GM12878 (cell line): ENCODE results near the gene TELO2. TPM values are rescaled to one million over a fixed set of nuclear protein-coding genes. Genes with fewer than 3 reads are reported as not detected.

Experiments used
- ATAC-seq: fragments of 200-7000 bp; cut with Tn5 transposase; 3 replicates; pipeline ENCODE4 v1.9.1; 2020; ENCODE audit warnings: mild to moderate bottlenecking, moderate library complexity
- BruUV-seq: library from RNA; stranded (reverse); fragments of 400-500 nt; replicated peaks from 2 replicates; lab custom pipeline; 2021; lab: Mats Ljungman, UMichigan
- CTCF ChIA-PET: fragments of 300-600 bp; sonication (Branson Sonifier 250); formaldehyde crosslinking; extraction: SDS; loops from one replicate; lab custom pipeline; 2021; ENCODE audit warnings: inconsistent platforms; lab: Yijun Ruan, JAX
- POLR2A ChIA-PET: fragments of 350-600 bp; formaldehyde crosslinking; extraction: SDS; loops from one replicate; lab custom pipeline; 2021; ENCODE audit warnings: inconsistent platforms; lab: Charles Lee
- RAD21 ChIA-PET: fragments of 300-600 bp; sonication (Branson Sonifier 250); formaldehyde crosslinking; loops from one replicate; lab custom pipeline; 2023; ENCODE audit warnings: antibody characterized with exemption; ENCODE audit not compliant: unreplicated experiment; lab: Charles Lee
- SMC1A ChIA-PET: fragments of 300-600 bp; sonication (Branson Sonifier 250); formaldehyde crosslinking; loops from one replicate; lab custom pipeline; 2023; ENCODE audit not compliant: unreplicated experiment, uncharacterized antibody; lab: Charles Lee
- DNase-seq: peaks from one replicate; pipeline ENCODE4 v3.0.0-alpha.2; 2011; ENCODE audit warnings: low read depth, low spot score
- FAIRE-seq: peaks from 3 replicates; lab custom pipeline; 2011; peaks lifted over from hg19 to GRCh38; lab: Jason Lieb, UNC
- H2AFZ ChIP-seq: 2 replicates; pipeline ENCODE4 v1.6.0; 2011; ENCODE audit warnings: low read depth, low read length, control low read depth; ENCODE audit not compliant: control insufficient read depth
- H3K27ac ChIP-seq: 2 replicates; pipeline ENCODE4 v1.5.1; 2011; ENCODE audit warnings: control low read depth; ENCODE audit not compliant: control insufficient read depth, insufficient read depth
- H3K27me3 ChIP-seq, 2 experiments: replicated peaks in 1 of 2; 2 replicates each; pipeline versions ENCODE4 v1.6.0 to v1.6.1; 2011; ENCODE audit warnings: low read length in 1 of 2; ENCODE audit not compliant: control insufficient read depth in 2 of 2, insufficient read depth in 2 of 2
- H3K36me3 ChIP-seq, 2 experiments: 2 replicates each; pipeline ENCODE4 v1.5.1; 2011; ENCODE audit warnings: low read length in 1 of 2; ENCODE audit not compliant: control insufficient read depth in 2 of 2, insufficient read depth in 2 of 2
- H3K4me1 ChIP-seq: 2 replicates; pipeline ENCODE4 v1.6.1; 2011; ENCODE audit warnings: mild to moderate bottlenecking, low read length, moderate library complexity, mixed read lengths; ENCODE audit not compliant: control insufficient read depth, insufficient read depth
- H3K4me2 ChIP-seq: 2 replicates; pipeline ENCODE4 v1.6.0; 2011; ENCODE audit warnings: control low read depth; ENCODE audit not compliant: control insufficient read depth, insufficient read depth
- H3K4me3 ChIP-seq: fragments of 200-600 bp; sonication (generic); 2 replicates; pipeline ENCODE4 v1.5.1; 2016
- H3K79me2 ChIP-seq: 2 replicates; pipeline ENCODE4 v1.6.0; 2011; ENCODE audit warnings: low read length; ENCODE audit not compliant: control insufficient read depth, insufficient read depth
- H3K9ac ChIP-seq: 2 replicates; pipeline ENCODE4 v1.8.0; 2011; ENCODE audit warnings: low read length, control low read depth, mixed read lengths; ENCODE audit not compliant: control insufficient read depth, insufficient read depth
- H3K9me3 ChIP-seq: replicated peaks from 3 replicates; pipeline ENCODE4 v1.5.1; 2011; ENCODE audit warnings: mild to moderate bottlenecking, low read length; ENCODE audit not compliant: control insufficient read depth, insufficient read depth
- H4K20me1 ChIP-seq: 2 replicates; pipeline ENCODE4 v1.6.0; 2011; ENCODE audit not compliant: control insufficient read depth, insufficient read depth
- CEBPB ChIP-seq, 2 experiments: fragments of 150-350 bp in 1 of 2; IDR thresholded peaks; 2 replicates each; pipeline ENCODE4 v1.6.1; 2012 to 2014; ENCODE audit warnings: low read depth in 2 of 2, low read length in 2 of 2, borderline replicate concordance in 1 of 2, inconsistent platforms in 1 of 2
- CREB1 ChIP-seq: IDR thresholded peaks from 2 replicates; pipeline ENCODE4 v1.6.1; 2012; ENCODE audit warnings: low read depth, mild to moderate bottlenecking, inconsistent platforms
- EED ChIP-seq: sonication (generic); IDR thresholded peaks from 2 replicates; pipeline ENCODE4 v1.6.1; 2016; ENCODE audit warnings: antibody characterized with exemption, low read depth
- ESRRA ChIP-seq: IDR thresholded peaks from 2 replicates; pipeline ENCODE4 v1.6.1; 2012; ENCODE audit warnings: mild to moderate bottlenecking, low read length, improper control_type of control experiment
- EZH2 ChIP-seq: IDR thresholded peaks from 2 replicates; pipeline ENCODE4 v1.6.1; 2012; ENCODE audit warnings: low read depth, mild to moderate bottlenecking, control low read depth, inconsistent platforms, low read length, borderline replicate concordance; ENCODE audit not compliant: control insufficient read depth
- IKZF2 ChIP-seq, 2 experiments: fragments of 450-650 bp; IDR thresholded peaks; 2 replicates each; pipeline ENCODE4 v1.6.1; 2017; ENCODE audit warnings: mild to moderate bottlenecking in 2 of 2, moderate library complexity in 2 of 2
- MYC ChIP-seq: IDR thresholded peaks from 2 replicates; pipeline ENCODE4 v1.6.1; 2011; ENCODE audit warnings: mild to moderate bottlenecking, low read length, moderate library complexity, inconsistent platforms; ENCODE audit not compliant: insufficient read depth, insufficient replicate concordance, insufficient read length, severe bottlenecking
- PAX5 ChIP-seq: IDR thresholded peaks from 2 replicates; pipeline ENCODE4 v1.6.1; 2011; ENCODE audit warnings: low read depth, low read length, borderline replicate concordance
- POU2F2 ChIP-seq: IDR thresholded peaks from 3 replicates; pipeline ENCODE4 v1.6.1; 2011; ENCODE audit warnings: low read depth, mild to moderate bottlenecking, low read length, borderline replicate concordance
- SREBF1 ChIP-seq: IDR thresholded peaks from 2 replicates; pipeline ENCODE4 v1.6.1; 2012; ENCODE audit warnings: mild to moderate bottlenecking, low read length
- STAT1 ChIP-seq: fragments of 450-650 bp; conservative IDR thresholded peaks from 2 replicates; pipeline ENCODE4 v1.6.1; 2014; ENCODE audit warnings: antibody characterized with exemption, mild to moderate bottlenecking
- ZBTB11 ChIP-seq: fragments of 450-650 bp; formaldehyde crosslinking; IDR thresholded peaks from 2 replicates; pipeline ENCODE4 v1.5.0; 2022; ENCODE audit warnings: mild to moderate bottlenecking, missing genetic modification characterization
- ZNF217 ChIP-seq: fragments of 450-650 bp; IDR thresholded peaks from 2 replicates; pipeline ENCODE4 v1.6.1; 2017; ENCODE audit warnings: antibody characterized with exemption, mild to moderate bottlenecking
- ZNF274 ChIP-seq: IDR thresholded peaks from one replicate; pipeline ENCODE4 v1.8.0; 2011; ENCODE audit not compliant: insufficient read length, insufficient read depth
- WGBS: methylation state at CpG from one replicate; pipeline ENCODE4 v1.1.6; 2016; ENCODE audit warnings: low lambda C conversion rate; ENCODE audit not compliant: insufficient replicate concordance, insufficient coverage; ENCODE audit errors: missing lambda C conversion rate; 5-methylcytosine and 5-hydroxymethylcytosine counted together
- in situ Hi-C: fragments of 300-500 bp; cut with MboI; formaldehyde crosslinking; loops from 9 replicates; pipeline ENCODE4 v1.14.3; 2018; ENCODE audit warnings: mixed read lengths
- intact Hi-C: fragments of 100-400 bp; cut with micrococcal nuclease; formaldehyde crosslinking; loops from one replicate; pipeline ENCODE4 v1.14.2; 2022; ENCODE audit not compliant: unreplicated experiment
- polyA plus RNA-seq, 11 experiments: library from polyadenylated mRNA; depleted of rRNA in 4 of 11; unstranded in 6 of 11; stranded (reverse) in 5 of 11; fragments of >200 nt; fragmentation: Nextera tagmentation in 4 of 11; fragmentation: Illumina TruSeq in 1 of 11; extraction: Ambion mirVana in 4 of 11; extraction: Trizol in 1 of 11; gene quantifications; 1 replicate in 1 of 11; 2 replicates in 10 of 11; pipeline versions ENCODE4 v1.2.1 to v1.2.3, GENCODE V29; 2011 to 2016; ENCODE audit warnings: inconsistent platforms in 2 of 11, missing spikeins in 2 of 11, low read depth in 1 of 11
- total RNA-seq, 4 experiments: library from RNA; depleted of rRNA in 3 of 4; stranded (reverse); fragments of >200 nt in 3 of 4; fragmentation: Illumina TruSeq in 1 of 4; extraction: Trizol in 1 of 4; gene quantifications; 2 replicates each; pipeline versions ENCODE4 v1.2.1 to v1.2.3, GENCODE V29; 2013 to 2021

TELO2 gene
- total and polyA plus RNA-seq, 10 of the 15 experiments (the other 5 are each of a cell fraction or from before 2014, with no cell fraction given), result 0.55 to 72.8 (median 18.6) TPM

- POLR2A ChIA-PET, result no interaction called here
Measured at GRCh38 chr16:1535391-1536291, 42.5 kb downstream of the TELO2 start.

More at GRCh38 chr16:1535391-1536291, 42.5 kb downstream of the TELO2 start:
- H2AFZ ChIP-seq, result no peak overlapping the region
- no peak overlapping the region for H3K9ac ChIP-seq
- no peak for FAIRE-seq
- H3K27me3 ChIP-seq, result no peaks in the 10 kb centered on the region; a peak in 2 of 4 replicates
- no peak overlapping the region for H3K27ac ChIP-seq
- ChIA-PET SMC1A (no interaction called here), CTCF (no interaction called here), RAD21 (no interaction called here)
- H3K79me2 ChIP-seq, result no peaks in the 10 kb centered on the region
- WGBS, result 54% methylated on average over 37 of the region's 39 CpGs
- no peaks in the 10 kb centered on the region for H3K9me3 ChIP-seq
- H4K20me1 ChIP-seq, result no peaks in the 10 kb centered on the region
- ATAC-seq, result no peak
- no peak overlapping the region for H3K4me2 ChIP-seq
- DNase-seq, result no peak
- in situ Hi-C loops, result no loop called here
- no peaks in the 10 kb centered on the region for H3K36me3 ChIP-seq
- H3K4me3 ChIP-seq, result no peak overlapping the region
- H3K4me1 ChIP-seq, result no peaks in the 10 kb centered on the region
- BruUV-seq, result no TSS peak
- no peak for TF ChIP-seq CREB1
- no peak for TF ChIP-seq IKZF2 (IDR thresholded peaks at IDR 0.05)
- TF ChIP-seq ZNF274, result no peak
- no peak for TF ChIP-seq ZNF217
- TF ChIP-seq EZH2, result no peak
- no peak for TF ChIP-seq ZBTB11 (CRISPR knock-in tag)
- TF ChIP-seq ESRRA, result no peak
- no peak for TF ChIP-seq SREBF1
- no peak for TF ChIP-seq EED
- no peak for TF ChIP-seq POU2F2
- no peak for TF ChIP-seq CEBPB (IDR thresholded peaks at IDR 0.05; ENCODE audit: borderline replicate concordance in 1 of 2, low read depth in 2 of 2, low read length in 2 of 2)
- TF ChIP-seq MYC, result no peak
- no peak for TF ChIP-seq STAT1
- TF ChIP-seq PAX5, result no peak
- intact Hi-C loops, result no loop called here
